GM19397 (cell line): ENCODE results near the gene EVA1C.
"Not testable (repeated sequence)": the region's sequence is repeated elsewhere in the genome, so short reads cannot be mapped to it uniquely, and the experiment has no call there.

ENCODE experiments used
- ATAC-seq: cut with Tn5 transposase; IDR thresholded peaks from one replicate; pipeline ENCODE4 v1.9.1; 2021; ENCODE audit warnings: mild to moderate bottlenecking, moderate library complexity; ENCODE audit not compliant: unreplicated experiment

EVA1C gene

GRCh38 chr21:32457360-32457840, 44.9 kb downstream of the EVA1C start:
- ATAC-seq: no peak

- ATAC-seq: no peak
These were observed 45.5 kb downstream of the EVA1C start for GRCh38 chr21:32457962-32458361.

- ATAC-seq: no peak
These were observed 47.5 kb downstream of the EVA1C start for GRCh38 chr21:32459972-32460371.

- ATAC-seq: no peak
These were observed 49.0 kb downstream of the EVA1C start for GRCh38 chr21:32461503-32461902.

- ATAC-seq: not testable (repeated sequence)
These were observed 50.1 kb downstream of the EVA1C start for GRCh38 chr21:32462564-32462963.

- no peak for ATAC-seq
These were observed 50.9 kb downstream of the EVA1C start for GRCh38 chr21:32463367-32463766.

- ATAC-seq: no peak
These were observed 51.4 kb downstream of the EVA1C start for GRCh38 chr21:32463889-32464300.

- ATAC-seq: no peak
These were observed 54.8 kb downstream of the EVA1C start for GRCh38 chr21:32467291-32467690.

- ATAC-seq: no peak
These were observed 56.2 kb downstream of the EVA1C start for GRCh38 chr21:32468681-32469111.

GRCh38 chr21:32469628-32470027, 57.1 kb downstream of the EVA1C start:
- no peak for ATAC-seq

GRCh38 chr21:32470206-32470605, 57.7 kb downstream of the EVA1C start:
- ATAC-seq: no peak

GRCh38 chr21:32472890-32473765, 60.6 kb downstream of the EVA1C start:
- ATAC-seq: no peak

GRCh38 chr21:32474179-32475059, 61.9 kb downstream of the EVA1C start:
- no peak for ATAC-seq

- no peak for ATAC-seq
These were observed 62.8 kb downstream of the EVA1C start for GRCh38 chr21:32475162-32475812.

- no peak for ATAC-seq
These were observed 64.3 kb downstream of the EVA1C start for GRCh38 chr21:32476661-32477423.

- no peak for ATAC-seq
These were observed 64.9 kb downstream of the EVA1C start for GRCh38 chr21:32477424-32477745.

GRCh38 chr21:32481875-32482408, 69.4 kb downstream of the EVA1C start:
- ATAC-seq: no peak

GRCh38 chr21:32482565-32483292, 70.2 kb downstream of the EVA1C start:
- no peak for ATAC-seq

GRCh38 chr21:32483293-32483595, 70.7 kb downstream of the EVA1C start:
- no peak for ATAC-seq
